Endothelial cell (in vitro differentiated cells): ENCODE measurements around the gene FAT2. TPM values are rescaled to one million over a fixed set of nuclear protein-coding genes. Genes with fewer than 3 reads are reported as not detected.

Experiments used
- DNase-seq: peaks from one replicate; pipeline ENCODE4 v3.0.0; 2021; ENCODE audit warnings: low spot score
- H3K27ac Mint-ChIP-seq: one replicate; pipeline ENCODE4 v1.8.0; 2021; ENCODE audit warnings: mixed read lengths, inconsistent platforms; ENCODE audit not compliant: unreplicated experiment
- H3K27me3 Mint-ChIP-seq: one replicate; pipeline ENCODE4 v1.8.0; 2021; ENCODE audit warnings: mild to moderate bottlenecking, moderate library complexity, mixed read lengths, inconsistent platforms; ENCODE audit not compliant: unreplicated experiment
- H3K36me3 Mint-ChIP-seq: one replicate; pipeline ENCODE4 v1.8.0; 2021; ENCODE audit warnings: mild to moderate bottlenecking, low read depth, mixed read lengths, inconsistent platforms; ENCODE audit not compliant: unreplicated experiment
- H3K4me1 Mint-ChIP-seq: one replicate; pipeline ENCODE4 v1.8.0; 2021; ENCODE audit warnings: mild to moderate bottlenecking, mixed read lengths, inconsistent platforms; ENCODE audit not compliant: unreplicated experiment
- H3K4me3 Mint-ChIP-seq: one replicate; pipeline ENCODE4 v1.8.0; 2021; ENCODE audit warnings: mild to moderate bottlenecking, mixed read lengths, inconsistent platforms; ENCODE audit not compliant: unreplicated experiment
- H3K9me3 Mint-ChIP-seq: one replicate; pipeline ENCODE4 v1.8.0; 2021; ENCODE audit warnings: mixed read lengths, inconsistent platforms; ENCODE audit not compliant: unreplicated experiment
- CTCF ChIP-seq: fragments of 200-600 bp; sonication (generic); IDR thresholded peaks from one replicate; pipeline ENCODE4 v1.5.0; 2021; ENCODE audit warnings: antibody characterized with exemption; ENCODE audit not compliant: unreplicated experiment
- total RNA-seq: library from RNA; stranded (reverse); fragmentation: NEBNext Ultra II Directional; extraction: Animal tissue kit (Norgen Biotek cat#: 25700); gene quantifications from one replicate; pipeline ENCODE4 v1.2.1, GENCODE V29; 2021; ENCODE audit not compliant: unreplicated experiment

Gene FAT2
- total RNA-seq, 1 donor from 2014 or later, result 0.13 TPM

- Mint-ChIP-seq H3K4me3 (no peak overlapping the region), H3K27ac (no peak overlapping the region), H3K4me1 (peaks cover 3% of the 10 kb centered on the region), H3K9me3 (no peaks in the 10 kb centered on the region), H3K36me3 (peaks cover 5% of the 10 kb centered on the region), H3K27me3 (peaks cover 4% of the 10 kb centered on the region)
- no peak for DNase-seq
- no peak for TF ChIP-seq CTCF
These were observed 21.7 kb upstream of the FAT2 start for GRCh38 chr5:151612689-151613427.

- DNase-seq, result no peak
- Mint-ChIP-seq H3K4me1 (peaks cover 3% of the 10 kb centered on the region), H3K36me3 (peaks cover 5% of the 10 kb centered on the region), H3K4me3 (no peak overlapping the region), H3K27ac (no peak overlapping the region), H3K9me3 (no peaks in the 10 kb centered on the region), H3K27me3 (peaks cover 4% of the 10 kb centered on the region)
- TF ChIP-seq CTCF, result no peak
These were observed 20.1 kb upstream of the FAT2 start for GRCh38 chr5:151611127-151611775.

- no peak for DNase-seq
- Mint-ChIP-seq H3K4me3 (no peak overlapping the region), H3K27me3 (peaks cover 8% of the 10 kb centered on the region), H3K4me1 (peaks cover 3% of the 10 kb centered on the region), H3K27ac (no peak overlapping the region), H3K36me3 (peaks cover 5% of the 10 kb centered on the region), H3K9me3 (no peaks in the 10 kb centered on the region)
- no peak for TF ChIP-seq CTCF
These were observed 17.4 kb upstream of the FAT2 start for GRCh38 chr5:151608522-151608921.

GRCh38 chr5:151607304-151607703 lies 16.2 kb upstream of the FAT2 start:
- H3K9me3 Mint-ChIP-seq, result no peaks in the 10 kb centered on the region
- DNase-seq, result no peak
- H3K4me1 Mint-ChIP-seq, result peaks cover under 1% of the 10 kb centered on the region
- no peak for TF ChIP-seq CTCF
- peaks cover 4% of the 10 kb centered on the region for H3K27me3 Mint-ChIP-seq
- H3K36me3 Mint-ChIP-seq, result peaks cover 2% of the 10 kb centered on the region
- no peak overlapping the region for H3K27ac Mint-ChIP-seq
- H3K4me3 Mint-ChIP-seq, result no peak overlapping the region

GRCh38 chr5:151605559-151605958 lies 14.4 kb upstream of the FAT2 start:
- Mint-ChIP-seq H3K36me3 (no peaks in the 10 kb centered on the region), H3K4me1 (no peaks in the 10 kb centered on the region), H3K4me3 (no peak overlapping the region), H3K27ac (no peak overlapping the region), H3K9me3 (no peaks in the 10 kb centered on the region), H3K27me3 (peaks cover 4% of the 10 kb centered on the region)
- TF ChIP-seq CTCF, result no peak
- DNase-seq, result no peak
